WTC11 (cell line): ENCODE results near the gene PCDH1. TPM values are rescaled to one million over a fixed set of nuclear protein-coding genes. Genes with fewer than 3 reads are reported as not detected.

ENCODE experiments used
- AFF4 ChIP-seq: sonication (generic); formaldehyde crosslinking; IDR thresholded peaks from 2 replicates; pipeline ENCODE4 v1.8.1; 2023; ENCODE audit warnings: mild to moderate bottlenecking, missing genetic modification reagents, borderline replicate concordance
- AR ChIP-seq: fragments of 250-450 bp; sonication (Bioruptor Pico); IDR thresholded peaks from 2 replicates; pipeline ENCODE4 v1.9.0; 2021; ENCODE audit warnings: mild to moderate bottlenecking
- CREM ChIP-seq: sonication (generic); formaldehyde crosslinking; IDR thresholded peaks from 2 replicates; pipeline ENCODE4 v1.8.1; 2022; ENCODE audit warnings: mild to moderate bottlenecking, missing genetic modification reagents, moderate library complexity
- ELF4 ChIP-seq: sonication (generic); formaldehyde crosslinking; IDR thresholded peaks from 2 replicates; pipeline ENCODE4 v1.8.1; 2022; ENCODE audit warnings: low read depth, mild to moderate bottlenecking, moderate library complexity, missing genetic modification reagents
- EMX1 ChIP-seq: fragments of 250-450 bp; sonication (Bioruptor Pico); IDR thresholded peaks from 2 replicates; pipeline ENCODE4 v1.8.0; 2021; ENCODE audit warnings: mild to moderate bottlenecking
- ETV6 ChIP-seq: sonication (generic); formaldehyde crosslinking; IDR thresholded peaks from 2 replicates; pipeline ENCODE4 v1.8.1; 2022; ENCODE audit warnings: mild to moderate bottlenecking, missing genetic modification reagents
- FOXK1 ChIP-seq: sonication (generic); formaldehyde crosslinking; IDR thresholded peaks from 2 replicates; pipeline ENCODE4 v1.8.0; 2022; ENCODE audit warnings: mild to moderate bottlenecking, moderate library complexity, missing genetic modification reagents
- GABPB1 ChIP-seq: sonication (generic); formaldehyde crosslinking; IDR thresholded peaks from 2 replicates; pipeline ENCODE4 v1.8.1; 2023; ENCODE audit warnings: mild to moderate bottlenecking, missing genetic modification reagents
- IRF2 ChIP-seq: sonication (generic); formaldehyde crosslinking; IDR thresholded peaks from 2 replicates; pipeline ENCODE4 v1.8.0; 2022; ENCODE audit warnings: low read depth, missing genetic modification reagents, borderline replicate concordance
- MLX ChIP-seq: sonication (generic); formaldehyde crosslinking; IDR thresholded peaks from 2 replicates; pipeline ENCODE4 v1.8.1; 2023; ENCODE audit warnings: mild to moderate bottlenecking, missing genetic modification reagents, moderate library complexity
- PRDM15 ChIP-seq: sonication (generic); formaldehyde crosslinking; IDR thresholded peaks from 2 replicates; pipeline ENCODE4 v1.8.0; 2022; ENCODE audit warnings: missing genetic modification reagents
- TCF7 ChIP-seq: sonication (generic); formaldehyde crosslinking; IDR thresholded peaks from 2 replicates; pipeline ENCODE4 v1.8.0; 2022; ENCODE audit warnings: mild to moderate bottlenecking, low read depth, missing genetic modification reagents, moderate library complexity
- USF1 ChIP-seq: sonication (generic); formaldehyde crosslinking; IDR thresholded peaks from 2 replicates; pipeline ENCODE4 v1.8.0; 2022; ENCODE audit warnings: mild to moderate bottlenecking, missing genetic modification reagents
- ZNF263 ChIP-seq: sonication (generic); formaldehyde crosslinking; IDR thresholded peaks from 2 replicates; pipeline ENCODE4 v1.8.1; 2022; ENCODE audit warnings: low read depth, mild to moderate bottlenecking, moderate library complexity, missing genetic modification reagents
- ZNF396 ChIP-seq: fragments of 250-450 bp; sonication (Bioruptor Pico); IDR thresholded peaks from 2 replicates; pipeline ENCODE4 v1.8.0; 2021; ENCODE audit warnings: mild to moderate bottlenecking, moderate library complexity, borderline replicate concordance
- ZNF532 ChIP-seq: fragments of 250-450 bp; sonication (Bioruptor Pico); IDR thresholded peaks from 2 replicates; pipeline ENCODE4 v1.9.0; 2021; ENCODE audit warnings: mild to moderate bottlenecking, borderline replicate concordance
- total RNA-seq: library from RNA; stranded (reverse); gene quantifications from 3 replicates; pipeline ENCODE4 v1.2.3, GENCODE V29; 2021

Gene PCDH1
- total RNA-seq, 1 experiment from 2014 or later, result 105 TPM

- TF ChIP-seq CREM (CRISPR knock-in tag) (peak; percentile 80), ELF4 (CRISPR knock-in tag) (no peak; the same call in 1 of the 2 replicates), AR (CRISPR knock-in tag) (no peak), MLX (CRISPR knock-in tag) (no peak), FOXK1 (CRISPR knock-in tag) (peak; percentile 67), PRDM15 (CRISPR knock-in tag) (0 out of 2 replicates have a peak, but pooled peaks have one; percentile 27), USF1 (peak; percentile 5; the same call in 1 of the 2 replicates), ZNF532 (CRISPR knock-in tag) (no peak), TCF7 (no peak), ZNF396 (CRISPR knock-in tag) (no peak), EMX1 (CRISPR knock-in tag) (no peak), ZNF263 (CRISPR knock-in tag) (no peak), AFF4 (no peak; the same call in 1 of the 2 replicates), ETV6 (peak; percentile 96), GABPB1 (CRISPR knock-in tag) (peak; percentile 37; the same call in 1 of the 2 replicates), IRF2 (CRISPR knock-in tag) (no peak)
These were observed 45.5 kb upstream of the PCDH1 start, which contains the start of gene DELE1 (continued) for GRCh38 chr5:141923448-141924313.
